NCI-H146 treated with DMSO at 0.1 percent for 48 hours (cell line): ENCODE data around the gene PLA2G4E.

Source experiments
- DNase-seq: peaks from one replicate; lab custom pipeline; 2025; ENCODE audit not compliant: unreplicated experiment; lab: John Stamatoyannopoulos, UW

Gene PLA2G4E

GRCh38 chr15:42021593-42021992 is 751 bp upstream of the PLA2G4E start:
- no peak for DNase-seq

- no peak for DNase-seq
Measured at GRCh38 chr15:42018306-42019224, 2.3 kb downstream of the PLA2G4E start.

- no peak for DNase-seq
Measured at GRCh38 chr15:42016971-42017370, 3.9 kb downstream of the PLA2G4E start.

- no peak for DNase-seq
Measured at GRCh38 chr15:42014406-42014805, 6.4 kb downstream of the PLA2G4E start.

DNA sequence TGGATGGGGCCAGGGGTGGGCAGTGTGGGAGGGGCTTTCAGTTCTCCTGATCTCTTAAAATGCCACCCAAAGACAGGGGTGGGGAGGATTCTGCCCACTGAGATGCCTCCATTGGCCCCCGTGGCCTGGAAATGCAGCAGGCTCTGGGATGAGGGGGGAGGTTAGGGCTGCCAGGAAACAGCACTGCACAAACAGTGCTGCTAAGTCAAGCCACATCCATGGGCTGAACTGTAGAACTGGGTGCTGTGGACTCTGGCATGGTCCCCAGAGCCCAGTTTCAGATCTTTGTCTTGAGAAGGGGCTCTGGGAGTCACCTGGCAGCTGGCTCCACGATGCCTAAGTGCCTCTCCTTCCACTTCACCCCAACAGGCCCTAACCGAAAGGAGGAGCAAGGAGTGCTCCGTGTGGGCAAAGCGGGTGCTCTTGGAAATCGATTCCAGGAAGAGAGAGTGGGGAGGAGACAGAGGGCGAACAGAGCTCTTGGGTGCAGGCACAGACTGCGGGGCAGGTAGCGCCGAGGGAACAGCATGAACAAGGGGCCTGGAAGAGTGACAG is 7.8 kb downstream of the PLA2G4E start:
- DNase-seq: no peak

DNA sequence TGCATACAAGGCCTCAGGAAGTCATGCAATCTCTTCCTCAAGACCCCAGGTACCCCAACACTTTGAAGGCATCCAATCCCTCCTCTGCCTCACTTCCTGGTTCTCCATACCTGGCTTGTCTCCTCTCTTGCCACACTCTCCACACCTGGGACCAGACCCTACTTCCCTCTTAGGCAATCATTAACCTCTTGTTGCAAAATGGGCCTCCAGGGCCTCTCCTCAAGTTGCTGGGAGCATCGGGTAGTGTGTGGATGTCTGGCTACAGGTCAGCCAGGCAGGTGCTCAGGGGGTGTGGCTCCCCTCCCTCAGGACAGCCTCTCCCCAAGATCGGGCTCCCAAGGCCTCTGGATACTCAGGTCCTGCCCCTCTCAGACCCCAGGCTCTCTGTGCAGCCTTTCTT is 8.6 kb downstream of the PLA2G4E start:
- no peak for DNase-seq

DNA sequence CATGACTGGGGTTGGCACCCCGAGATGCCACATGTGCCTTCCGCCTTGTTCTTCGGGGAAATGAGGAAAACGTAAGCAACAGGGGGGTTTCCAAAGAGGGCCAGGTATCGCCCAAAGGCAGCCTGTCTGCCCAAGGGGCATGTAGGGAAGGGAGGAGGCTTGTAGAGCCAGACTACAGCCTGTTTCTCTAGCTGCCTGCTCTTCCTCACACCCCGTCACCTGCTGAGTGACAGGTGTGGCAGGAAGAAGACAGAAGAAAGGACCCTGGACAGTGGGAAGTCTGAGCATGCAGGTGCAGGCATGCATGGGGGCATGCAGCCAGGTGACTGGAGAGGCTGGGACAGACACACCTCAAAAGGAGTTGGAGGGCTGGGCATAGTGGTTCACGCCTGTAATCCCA is 9.8 kb downstream of the PLA2G4E start:
- peak; percentile 31 for DNase-seq

DNA sequence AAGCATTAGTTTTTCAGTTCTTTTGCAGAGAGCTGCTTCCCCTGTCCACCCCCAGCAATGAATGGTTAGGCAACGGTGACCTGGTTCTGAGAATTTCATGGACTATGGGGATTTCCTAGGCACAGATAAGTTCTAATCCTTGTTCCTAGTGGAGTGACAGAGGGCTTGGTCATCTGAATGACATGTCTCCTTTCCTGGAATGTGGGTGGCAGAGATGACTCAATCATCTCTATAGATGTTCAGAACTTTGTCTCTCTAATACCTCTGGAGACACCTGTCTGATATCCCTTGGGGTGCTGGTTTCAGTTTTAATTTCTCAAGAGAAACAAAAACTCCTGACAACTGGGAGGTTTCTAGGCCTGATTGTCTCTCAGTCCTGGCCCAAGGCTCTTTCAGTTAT is 10.4 kb downstream of the PLA2G4E start:
- DNase-seq: no peak

DNA sequence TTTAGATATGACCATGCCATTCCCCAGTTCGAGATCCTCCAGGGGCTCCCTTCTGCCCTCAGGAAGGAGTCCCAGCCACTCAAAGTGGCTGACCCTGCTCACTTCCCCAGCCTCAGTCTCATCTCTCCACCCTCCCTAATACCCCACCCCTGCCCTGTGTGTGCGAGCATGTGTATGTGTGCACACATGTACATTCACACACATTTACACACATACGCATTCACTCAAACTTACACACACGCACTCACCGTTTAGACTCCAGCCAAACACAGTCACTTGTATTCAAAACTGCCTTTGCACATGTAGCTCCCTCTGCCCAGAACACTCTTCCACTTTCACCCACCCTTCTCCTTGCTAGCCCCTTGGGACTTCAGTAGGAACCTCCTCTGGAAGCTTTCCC is 11.4 kb downstream of the PLA2G4E start:
- no peak for DNase-seq

GRCh38 chr15:42009022-42009421 is 11.8 kb downstream of the PLA2G4E start:
- no peak for DNase-seq

- no peak for DNase-seq
Measured at GRCh38 chr15:42007386-42007785, 13.5 kb downstream of the PLA2G4E start.

- DNase-seq: no peak
Measured at GRCh38 chr15:42002333-42002732, 18.5 kb downstream of the PLA2G4E start.

DNA sequence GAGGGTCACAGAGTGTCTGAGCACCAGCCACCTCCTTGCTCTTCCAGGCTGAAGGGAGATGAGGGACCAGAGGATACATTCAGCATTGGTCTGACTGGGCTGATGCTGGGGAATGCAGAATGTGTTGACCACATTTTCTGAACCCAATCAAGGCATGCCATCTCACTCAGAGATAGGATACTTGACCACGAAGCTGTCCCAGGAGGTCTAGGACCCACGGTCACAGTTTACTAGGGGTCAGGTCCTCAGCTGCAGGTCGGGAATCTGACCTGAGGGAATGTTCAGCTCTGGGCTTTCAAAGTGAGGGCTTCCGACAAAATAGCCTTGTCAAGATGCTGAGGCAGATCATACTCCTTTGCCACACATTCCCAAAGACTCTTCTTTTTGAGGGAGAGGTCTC is 19.6 kb downstream of the PLA2G4E start:
- DNase-seq: no peak

GRCh38 chr15:41999290-42000285 is 21.3 kb downstream of the PLA2G4E start:
- no peak for DNase-seq

DNA sequence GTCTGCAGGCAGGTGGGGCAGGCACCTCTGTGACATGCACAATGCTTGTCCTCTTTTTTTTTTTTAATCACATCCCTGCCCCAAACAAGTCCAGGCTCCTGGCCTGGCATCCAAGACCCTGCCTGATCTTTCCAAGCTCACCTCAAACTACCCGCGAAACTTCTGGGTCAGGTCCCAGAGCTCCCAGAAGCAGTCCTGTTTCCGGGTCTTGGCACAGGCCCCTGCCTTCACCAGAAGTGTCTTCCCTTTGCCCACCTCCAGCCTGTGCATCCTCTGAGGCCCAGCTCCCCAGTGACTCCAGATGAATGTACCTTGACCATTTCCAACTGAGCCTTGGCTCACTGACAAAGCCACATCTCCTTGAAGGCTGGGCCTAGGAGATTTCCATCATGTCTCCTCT is 23.0 kb downstream of the PLA2G4E start:
- DNase-seq: no peak

GRCh38 chr15:41996921-41997592 is 23.8 kb downstream of the PLA2G4E start:
- no peak for DNase-seq

DNA sequence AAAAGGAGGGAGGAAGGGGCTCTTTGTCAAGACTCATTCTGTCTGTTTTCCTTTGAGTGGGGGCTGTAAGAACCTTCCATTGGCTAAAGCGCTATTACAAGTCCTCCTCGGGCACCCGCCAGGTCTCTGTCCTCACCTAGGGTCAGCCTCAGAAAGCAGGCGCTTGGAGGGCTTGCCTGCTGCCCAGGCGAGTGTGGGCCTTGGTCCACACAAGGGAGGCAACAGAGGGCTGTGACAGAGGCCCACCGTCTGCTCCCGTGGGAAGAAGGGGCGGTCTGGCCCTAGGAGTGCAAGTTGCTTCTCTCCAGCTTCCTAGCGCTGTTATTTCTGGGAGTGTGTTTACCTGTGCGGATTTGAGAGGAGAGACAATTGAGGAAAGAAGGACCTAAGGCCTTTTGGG is 24.5 kb downstream of the PLA2G4E start:
- DNase-seq: no peak

DNA sequence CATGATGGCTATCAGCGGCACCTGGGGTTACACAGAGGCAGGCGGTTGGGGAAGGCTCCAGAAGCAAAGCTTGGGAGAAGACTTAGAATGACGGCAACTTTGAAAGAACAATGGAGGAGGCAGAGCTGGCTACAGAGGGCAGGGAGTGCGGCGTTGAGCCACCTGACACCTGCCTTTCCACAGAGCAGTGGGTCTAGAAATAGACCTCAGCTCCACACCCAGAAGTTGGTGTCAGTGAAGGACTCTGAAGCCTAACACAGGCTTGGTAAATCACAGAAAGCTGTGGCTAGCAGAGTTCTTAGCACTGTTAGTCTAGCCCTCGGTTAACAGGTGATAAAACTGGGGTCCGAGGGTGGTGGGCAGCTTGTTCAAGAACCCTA is 25.4 kb downstream of the PLA2G4E start:
- no peak for DNase-seq

GRCh38 chr15:41994772-41995475 is 25.9 kb downstream of the PLA2G4E start:
- no peak for DNase-seq

DNA sequence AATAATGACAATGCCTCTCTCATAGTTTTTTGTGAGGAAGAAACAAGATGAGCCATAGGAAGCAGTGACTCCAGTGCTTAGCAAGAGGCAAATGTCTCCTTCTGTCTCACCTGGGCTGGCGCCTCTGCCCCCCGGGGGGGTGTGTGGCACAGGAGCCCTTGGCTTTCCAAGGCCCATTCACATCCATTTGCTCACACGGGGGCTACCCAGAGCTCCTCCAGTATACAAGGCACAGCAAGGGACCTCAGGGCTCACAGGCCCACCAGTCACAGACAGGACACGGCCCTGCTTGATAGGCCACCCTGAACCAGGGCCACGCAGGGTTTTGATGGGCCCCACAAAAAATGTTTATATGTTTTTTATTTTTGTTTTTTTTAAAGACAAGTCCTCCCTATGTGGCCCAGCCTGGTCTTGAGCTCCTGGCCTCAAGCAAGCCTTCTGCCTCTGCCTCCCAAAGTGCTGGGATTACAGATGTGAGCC is 26.6 kb downstream of the PLA2G4E start:
- DNase-seq: no peak
